ENCODE measurements around the gene BSG. TPM values are rescaled to one million over a fixed set of nuclear protein-coding genes. Genes with fewer than 3 reads are reported as not detected.

Gene BSG
- total and polyA plus RNA-seq, 9 of the 15 experiments (the other 6 are each of a cell fraction or from before 2014, with no cell fraction given) = 4.6 to 495 (median 187) TPM

GRCh38 chr19:588093-588740 is 15.8 kb downstream of the BSG start (continued):
- TF ChIP-seq PREB (CRISPR knock-in tag; IDR thresholded peaks at IDR 0.05) = no peak
- no peak for TF ChIP-seq NR2F6 (CRISPR knock-in tag; IDR thresholded peaks at IDR 0.05)
- no peak for TF ChIP-seq ZNF639 (CRISPR knock-in tag; conservative IDR thresholded peaks at IDR 0.05 in 1 of 2, IDR thresholded peaks at IDR 0.05 in 1 of 2)
- TF ChIP-seq ZNF24 (IDR thresholded peaks at IDR 0.05) = no peak
- no peak for TF ChIP-seq SOX6 (IDR thresholded peaks at IDR 0.05)
- no peak for TF ChIP-seq NBN (IDR thresholded peaks at IDR 0.05; ENCODE audit: low read depth)
- TF ChIP-seq FOXP4 (CRISPR knock-in tag; IDR thresholded peaks at IDR 0.05; ENCODE audit: borderline replicate concordance) = no peak
- no peak for TF ChIP-seq HNRNPK (IDR thresholded peaks at IDR 0.05; ENCODE audit: low read depth, low read length, poor library complexity, severe bottlenecking)
- TF ChIP-seq ZNF699 (CRISPR knock-in tag; IDR thresholded peaks at IDR 0.05; ENCODE audit: insufficient replicate concordance) = no peak
- TF ChIP-seq HMGN3 (IDR thresholded peaks at IDR 0.05; ENCODE audit: borderline replicate concordance, extremely low read depth, insufficient read length, low read depth, low read length) = peak; percentile 15
- TF ChIP-seq THRAP3 (IDR thresholded peaks at IDR 0.05; ENCODE audit: borderline replicate concordance) = no peak
- TF ChIP-seq ZNF57 (CRISPR knock-in tag; IDR thresholded peaks at IDR 0.05) = no peak
- no peak for TF ChIP-seq ZNF79 (CRISPR knock-in tag; IDR thresholded peaks at IDR 0.05; ENCODE audit: low read depth)
- TF ChIP-seq E2F1 (CRISPR knock-in tag; IDR thresholded peaks at IDR 0.05) = no peak
- no peak for TF ChIP-seq SLC30A9 (CRISPR knock-in tag; IDR thresholded peaks at IDR 0.05)
- no peak for TF ChIP-seq SIRT6 (IDR thresholded peaks at IDR 0.05; ENCODE audit: low read depth, low read length)
- TF ChIP-seq GTF2A2 (tag; IDR thresholded peaks at IDR 0.05) = no peak
- no peak for TF ChIP-seq RBM39 (optimal IDR thresholded peaks at IDR 0.05; ENCODE audit: low read depth, low read length)
- TF ChIP-seq SIN3A (IDR thresholded peaks at IDR 0.05; ENCODE audit: borderline replicate concordance in 2 of 2, control insufficient read depth in 1 of 2, low read depth in 2 of 2, low read length in 2 of 2) = no peak
- peak; percentile 44; the same call in 1 of the 2 replicates for TF ChIP-seq TFAP4 (CRISPR knock-in tag; IDR thresholded peaks at IDR 0.05; ENCODE audit: borderline replicate concordance)
- TF ChIP-seq ZNF696 (CRISPR knock-in tag; conservative IDR thresholded peaks at IDR 0.05) = no peak
